Heart left ventricle (tissue), 16 donors: ENCODE results near the gene GART. TPM values are rescaled to one million over a fixed set of nuclear protein-coding genes. Genes with fewer than 3 reads are reported as not detected.

ENCODE experiments used
- ATAC-seq, 4 donors: fragments of 200-7000 bp; cut with Tn5 transposase; one replicate each; pipeline ENCODE4 v1.9.1; 2020 to 2022; ENCODE audit warnings: moderate library complexity in 4 of 4, mild to moderate bottlenecking in 3 of 4, moderate number of reproducible peaks in 1 of 4
- DNase-seq, 5 donors: peaks; one replicate each; pipeline ENCODE4 v3.0.0-alpha.2; 2020
- H3K27ac ChIP-seq, 12 donors: fragments of 200-600 bp; sonication (generic) in 4 of 12; one replicate each; pipeline versions ENCODE4 v1.5.0 to v1.8.0; 2016 to 2022; ENCODE audit warnings: mild to moderate bottlenecking in 2 of 12
- H3K27me3 ChIP-seq, 9 donors: fragments of 200-600 bp; sonication (generic) in 2 of 9; one replicate each; pipeline versions ENCODE4 v1.5.1 to v1.8.0; 2016 to 2022; ENCODE audit warnings: mild to moderate bottlenecking in 3 of 9
- H3K36me3 ChIP-seq, 9 donors: fragments of 200-600 bp; sonication (generic) in 2 of 9; one replicate each; pipeline versions ENCODE4 v1.5.0 to v1.8.0; 2018 to 2022; ENCODE audit warnings: mild to moderate bottlenecking in 2 of 9
- H3K4me1 ChIP-seq, 12 donors: fragments of 200-600 bp; sonication (generic) in 4 of 12; one replicate each; pipeline versions ENCODE4 v1.5.0 to v1.8.0; 2016 to 2022; ENCODE audit warnings: mild to moderate bottlenecking in 3 of 12
- H3K4me3 ChIP-seq, 12 donors: fragments of 200-600 bp; sonication (generic) in 4 of 12; one replicate each; pipeline versions ENCODE4 v1.5.0 to v1.8.0; 2017 to 2022; ENCODE audit warnings: mild to moderate bottlenecking in 9 of 12, moderate library complexity in 4 of 12
- H3K9me3 ChIP-seq, 12 donors: fragments of 200-600 bp; sonication (generic) in 4 of 12; one replicate each; pipeline versions ENCODE4 v1.5.0 to v1.8.0; 2016 to 2022; ENCODE audit warnings: mild to moderate bottlenecking in 1 of 12
- POLR2A ChIP-seq, 2 donors: fragments of 450-650 bp; IDR thresholded peaks; one replicate each; pipeline ENCODE4 v1.6.1; 2017; ENCODE audit warnings: antibody characterized with exemption in 2 of 2, mild to moderate bottlenecking in 2 of 2, moderate library complexity in 2 of 2
- WGBS, 4 donors: extraction: QIAGEN DNeasy Blood & Tissue Kit in 2 of 4; methylation state at CpG; one replicate each; pipeline versions ENCODE4 v1.1.5 to v1.1.7; 2013 to 2018; 5-methylcytosine and 5-hydroxymethylcytosine counted together
- intact Hi-C, 10 donors: fragments of 100-400 bp; cut with DNase I; formaldehyde crosslinking; loops; one replicate each; pipeline versions ENCODE4 v1.11.1 to v1.14.2; 2022
- polyA plus RNA-seq, 2 donors: library from polyadenylated mRNA; stranded (reverse); fragments of 200-250 nt; gene quantifications; one replicate each; pipeline ENCODE4 v1.2.3, GENCODE V29; 2013
- total RNA-seq, 9 donors: library from RNA; depleted of rRNA in 2 of 9; stranded (reverse); fragments of >200 nt in 2 of 9; fragmentation: NEBNext Ultra II Directional in 3 of 9; extraction: Animal tissue kit (Norgen Biotek cat#: 25700) in 3 of 9; gene quantifications; one replicate each; pipeline versions ENCODE4 v1.1.0 to v1.2.4, GENCODE V29; 2016 to 2023
- donor health status: ischemic (EF 13 %, LVEDD 7.1; RV severe dilation, severe dysfunction).
- donor health status: healthy with polysubstance abuse.
- donor health status: DM: no; HTN: yes; CAD: no.
- donor health status: DM: no; HTN: no; CAD: no.
- donor health status: ischemic (EF 25% LVEDD 6.9; RV normal size, moderate dysfunction).
- donor health status: ischemic (EF 25% LVEDD 5.7; RV mildly dilated, moderate dysfunction).
- donor health status: healthy.
- donor health status: DM: yes; HTN: yes; CAD: no.
- donor health status: ischemic (EF 35%, LVEDD 5.7; RV mildly dilated, moderate dysfunction).
- donor health status: nonischemic (EF 11% LVEDD 7.7; RV severe dilation, severe dysfunction).
- donor health status: DM: yes; HTN: yes; CAD: no.
- donor health status: PGD.
- donor health status: ischemic (EF 29% LVEDD 5.4; RV normal size, mild dysfunction).
- donor health status: nonischemic (EF 23%, LVEDD 6.1; RV moderate dilation, normal function).

The GART gene
- total and polyA plus RNA-seq, 11 donors = 9.0 to 53.1 (median 40.7) TPM

GRCh38 chr21:33455686-33456446 lies 86.1 kb downstream of the GART start:
- Histone ChIP-seq H3K4me3 (no peak overlapping the region), H3K4me1 (peaks cover 0 to 7% (median 0%) of the 10 kb centered on the region in 12 donors), H3K36me3 (peaks cover 0 to 95% (median 83%) of the 10 kb centered on the region in 9 donors), H3K27ac (no peak overlapping the region), H3K9me3 (no peaks in the 10 kb centered on the region), H3K27me3 (no peaks in the 10 kb centered on the region)
- ATAC-seq = no peak
- no peak for DNase-seq
- intact Hi-C loops = no loop called here
- WGBS, 4 donors = 84 to 90% (median 85%) methylated on average over 6 of the region's 6 CpGs
- TF ChIP-seq POLR2A (IDR thresholded peaks at IDR 0.05) = no peak

Other genes with a start within 250 kb of the GART start
- gene IFNAR1, start 217.1 kb downstream of the GART start, total RNA-seq = 10 to 100 TPM; 15.6 to 38.9 (median 22.5) TPM
- gene IFNAR1, start 217.1 kb downstream of the GART start, polyA plus RNA-seq = 10 to 100 TPM in 1 of 2 donors, 1 to 10 TPM in 1; 6.5 to 35.9 TPM
- gene IFNGR2, start 138.7 kb downstream of the GART start, total RNA-seq = 10 to 100 TPM; 25.1 to 83.3 (median 35.7) TPM
- 10 to 100 TPM; 25.1 to 27.3 TPM for gene IFNGR2, start 138.7 kb downstream of the GART start, polyA plus RNA-seq
- gene TMEM50B, start 62.1 kb downstream of the GART start, total RNA-seq = 10 to 100 TPM; 23.5 to 44.2 (median 31.2) TPM
- gene TMEM50B, start 62.1 kb downstream of the GART start, polyA plus RNA-seq = 10 to 100 TPM; 26.5 to 47.4 TPM
- 10 to 100 TPM in 1 of 9 donors, 1 to 10 TPM in 8; 2.5 to 10.3 (median 6.6) TPM for gene DNAJC28, start 50.4 kb downstream of the GART start, total RNA-seq
- gene DNAJC28, start 50.4 kb downstream of the GART start, polyA plus RNA-seq = 1 to 10 TPM; 3.1 to 5.8 TPM
- 100 to 1,000 TPM in 8 of 9 donors, 10 to 100 TPM in 1; 90.7 to 201 (median 134) TPM for gene SON, start 921 bp upstream of the GART start, total RNA-seq
- gene SON, start 921 bp upstream of the GART start, polyA plus RNA-seq = 10 to 100 TPM; 78.0 to 99.6 TPM
- 1 to 10 TPM; 4.0 to 9.3 (median 5.4) TPM for gene DONSON, start 46.6 kb upstream of the GART start, total RNA-seq
- 10 to 100 TPM in 1 of 2 donors, 1 to 10 TPM in 1; 5.8 to 18.6 TPM for gene DONSON, start 46.6 kb upstream of the GART start, polyA plus RNA-seq
- gene CRYZL1, start 99.6 kb upstream of the GART start, total RNA-seq = 10 to 100 TPM; 15.2 to 33.8 (median 25.3) TPM
- 10 to 100 TPM; 17.0 to 17.7 TPM for gene CRYZL1, start 99.6 kb upstream of the GART start, polyA plus RNA-seq
- 10 to 100 TPM; 22.8 to 51.5 (median 42.3) TPM for gene ITSN1, start 100.4 kb upstream of the GART start, total RNA-seq
- gene ITSN1, start 100.4 kb upstream of the GART start, polyA plus RNA-seq = 10 to 100 TPM; 17.2 to 25.9 TPM